GM12874 (cell line): Measurements from ENCODE around the gene RNF130.

Source experiments
- CTCF ChIP-seq: IDR thresholded peaks from 2 replicates; pipeline ENCODE4 v1.5.1; 2011; ENCODE audit warnings: low read depth, mild to moderate bottlenecking, control low read depth, low read length, moderate library complexity; ENCODE audit not compliant: insufficient read depth

The RNF130 gene

GRCh38 chr5:180046656-180047055 is 24.9 kb downstream of the RNF130 start:
- TF ChIP-seq CTCF = no peak

- no peak for TF ChIP-seq CTCF
These were observed 25.6 kb downstream of the RNF130 start for GRCh38 chr5:180045889-180046499.

- TF ChIP-seq CTCF = no peak
These were observed 28.2 kb downstream of the RNF130 start for GRCh38 chr5:180043377-180043776.

- TF ChIP-seq CTCF = no peak
These were observed 30.0 kb downstream of the RNF130 start for GRCh38 chr5:180041301-180042274.

- TF ChIP-seq CTCF = no peak
These were observed 31.0 kb downstream of the RNF130 start for GRCh38 chr5:180040287-180041214.

GRCh38 chr5:180035206-180035931 is 36.2 kb downstream of the RNF130 start:
- TF ChIP-seq CTCF = no peak

GRCh38 chr5:180034564-180034963 is 37.0 kb downstream of the RNF130 start:
- no peak for TF ChIP-seq CTCF
